GDM1 (cell line): ENCODE results near the gene TCF7L2.

Experiments used
- DNase-seq: peaks from one replicate; lab custom pipeline; 2025; lab: John Stamatoyannopoulos, UW

Gene TCF7L2

DNA sequence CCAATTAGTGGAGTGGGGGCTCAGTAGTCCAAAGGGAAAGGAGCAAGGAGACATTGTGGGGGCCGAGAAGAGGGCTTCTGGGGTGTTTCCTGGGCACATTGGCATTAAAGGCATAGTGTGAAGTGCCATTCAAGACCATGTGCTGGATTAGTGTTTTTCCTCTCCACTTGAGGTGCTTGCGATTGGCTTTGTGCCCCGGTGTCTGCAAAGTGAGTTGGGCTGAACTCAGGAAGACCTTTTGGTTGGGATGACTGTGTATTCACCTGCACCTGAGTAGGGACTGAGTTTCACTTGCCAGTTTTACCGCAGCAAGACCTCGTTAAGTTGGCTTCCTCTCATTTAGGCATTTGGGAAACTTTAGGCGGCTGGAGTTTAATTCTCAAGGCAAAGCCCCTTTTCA is 73.0 kb downstream of the TCF7L2 start:
- no peak for DNase-seq

DNA sequence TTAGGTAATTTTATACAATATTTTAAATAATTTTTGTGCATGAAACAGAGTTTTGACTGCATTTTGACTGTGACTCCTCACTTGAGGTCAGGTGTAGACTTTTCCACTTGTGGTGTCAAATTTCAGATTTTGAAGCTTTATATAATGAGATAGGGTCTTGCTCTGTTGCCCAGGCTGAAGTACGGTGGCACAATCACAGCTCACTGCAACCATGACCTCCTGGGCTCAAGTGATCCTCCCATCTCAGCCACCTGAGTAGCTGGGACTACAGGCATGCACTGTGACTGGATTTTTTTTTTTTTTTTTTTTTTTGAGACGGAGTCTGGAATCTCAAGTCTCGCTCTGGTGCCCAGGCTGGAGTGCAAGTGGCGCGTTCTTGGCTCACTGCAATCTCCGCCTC is 74.9 kb downstream of the TCF7L2 start:
- no peak for DNase-seq

DNA sequence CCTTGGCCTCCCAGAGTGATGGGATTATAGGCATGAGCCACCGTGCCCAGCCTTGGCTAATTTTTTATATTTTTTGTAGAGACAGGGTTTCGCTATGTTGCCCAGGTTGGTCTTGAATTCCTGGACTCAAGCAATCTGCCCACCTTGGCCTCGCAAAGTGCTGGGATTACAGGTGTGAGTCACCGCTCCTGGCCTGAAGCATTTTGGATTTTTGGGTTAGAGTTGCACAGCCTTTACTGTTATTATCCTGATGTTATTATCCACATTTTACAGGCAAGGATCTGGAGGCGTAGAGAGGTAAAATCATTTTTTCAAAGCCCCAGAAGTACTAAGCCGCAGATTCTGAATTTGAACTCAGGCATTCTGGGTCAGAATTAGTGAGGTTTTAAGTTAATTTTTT is 75.4 kb downstream of the TCF7L2 start:
- DNase-seq = no peak

DNA sequence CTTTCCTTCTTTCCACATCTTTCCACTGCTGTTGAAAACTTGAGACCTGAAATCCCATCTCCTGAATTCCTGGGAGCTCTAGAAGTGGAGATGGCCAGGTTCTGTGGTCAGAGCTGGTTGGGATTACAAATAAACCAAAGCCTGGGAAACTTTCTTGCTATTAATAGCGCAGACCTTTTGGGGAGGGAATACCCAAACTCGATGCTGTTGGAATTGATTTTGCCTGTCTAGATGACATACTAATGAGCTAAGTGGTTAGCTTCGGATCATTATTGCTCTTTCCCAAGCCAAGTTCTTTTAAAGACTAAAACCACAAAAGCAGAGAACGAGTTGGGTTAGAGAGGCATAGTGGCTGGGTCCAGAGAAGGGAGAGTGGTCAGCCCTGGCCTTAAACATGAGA is 76.6 kb downstream of the TCF7L2 start:
- no peak for DNase-seq

DNA sequence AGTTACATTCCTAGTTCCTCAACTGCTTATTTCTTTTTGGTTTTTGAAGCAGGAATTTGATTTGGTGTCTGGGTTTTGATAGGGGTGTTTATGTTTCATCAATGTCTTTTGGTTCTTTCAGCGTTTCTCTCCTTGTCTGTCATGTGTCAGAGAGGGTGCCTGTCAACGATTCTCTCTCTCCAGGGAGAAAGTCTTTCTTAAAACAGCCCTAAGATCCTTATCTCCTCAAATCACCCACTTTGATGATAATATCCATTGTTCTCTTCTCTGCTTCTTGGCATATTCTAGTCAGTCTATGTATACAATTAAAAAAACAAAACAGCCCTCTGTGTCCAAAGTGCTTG is 77.2 kb downstream of the TCF7L2 start:
- no peak for DNase-seq

DNA sequence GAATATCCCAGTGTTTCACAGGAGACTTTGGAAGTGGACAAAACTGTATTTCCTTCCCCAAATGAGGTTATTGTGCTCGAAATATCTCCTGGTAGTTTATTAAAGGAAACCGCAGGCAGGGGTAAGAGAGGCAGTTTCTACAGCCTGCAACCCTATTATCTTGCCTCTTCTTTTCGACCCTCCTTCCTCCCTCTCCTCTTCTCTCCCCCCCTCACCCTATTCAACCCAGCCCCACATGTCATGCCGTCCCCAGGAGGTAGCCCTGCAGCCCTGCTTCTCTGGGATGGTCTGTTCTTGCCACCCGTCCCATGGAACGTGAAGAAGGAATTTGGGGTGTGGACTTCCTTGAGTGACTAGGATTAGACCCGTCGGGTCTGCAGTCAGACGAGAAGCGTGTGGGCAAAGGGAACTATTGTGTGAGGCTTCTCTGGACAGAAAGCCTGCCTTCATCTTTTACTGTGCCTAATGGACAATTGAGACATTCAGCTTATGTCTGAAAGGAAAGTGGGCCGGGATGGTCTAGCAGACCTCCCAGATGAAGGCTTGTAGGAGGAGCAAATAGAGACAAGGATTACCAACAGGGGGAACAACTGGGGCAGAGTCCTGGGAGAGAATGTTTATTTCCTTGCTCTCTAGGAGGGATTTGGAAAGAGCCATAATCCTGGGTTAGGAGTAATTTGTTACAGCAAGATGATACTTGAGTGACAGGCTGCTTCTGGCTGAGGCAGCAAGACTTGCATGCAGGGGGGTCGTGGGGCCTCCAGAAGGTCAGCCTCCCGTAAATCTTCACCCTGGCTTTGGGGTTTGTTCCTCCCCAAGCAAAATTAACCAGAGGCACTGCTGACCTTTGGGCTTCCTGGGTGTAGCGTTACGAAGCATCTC is 77.8 kb downstream of the TCF7L2 start:
- no peak for DNase-seq

DNA sequence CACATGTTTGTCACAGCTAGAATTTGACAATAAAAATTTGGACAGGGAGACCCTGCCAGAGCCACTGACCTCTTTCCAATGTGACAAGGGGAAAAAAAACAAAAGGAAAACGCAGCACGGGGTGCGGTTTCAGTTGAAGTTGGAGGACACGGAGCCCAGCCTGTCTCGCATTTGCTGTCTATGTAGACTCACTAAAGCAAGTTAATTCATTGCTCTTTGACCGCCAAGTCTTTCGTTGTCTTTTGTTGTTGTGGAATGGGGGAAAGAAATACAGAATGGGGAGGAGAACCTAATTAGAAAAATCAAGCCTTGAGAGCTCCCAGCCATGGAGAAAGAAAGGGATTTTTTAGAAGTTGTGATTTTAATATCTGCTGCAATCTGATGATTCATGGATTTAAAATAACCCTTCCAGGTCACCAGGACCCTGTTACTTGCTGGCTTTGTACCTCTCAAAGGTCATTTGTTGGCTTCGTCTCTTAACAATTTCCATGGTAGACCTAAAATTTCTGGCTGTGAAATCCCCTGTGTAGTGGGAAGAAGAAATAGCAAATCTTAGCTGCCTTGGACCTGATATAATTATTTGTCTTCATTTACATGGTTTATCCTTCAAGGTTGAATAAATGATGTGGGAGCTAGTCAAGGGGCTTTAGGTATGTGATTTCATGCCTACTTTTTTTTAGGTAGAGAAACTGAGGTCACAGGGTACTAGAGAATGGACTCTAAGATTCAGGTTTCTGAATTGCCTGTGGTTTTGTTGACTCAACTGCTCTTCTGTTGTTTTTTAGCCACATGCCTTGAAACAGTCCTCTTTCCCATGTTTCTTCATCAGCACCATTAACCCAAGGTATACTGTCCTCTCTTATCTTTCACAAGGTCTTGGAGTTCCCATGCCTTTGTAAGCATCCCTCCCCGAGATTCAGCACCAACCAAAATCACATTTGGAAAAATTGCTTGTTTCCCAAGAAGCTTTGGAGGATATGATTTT is 78.7 kb downstream of the TCF7L2 start:
- no peak for DNase-seq

DNA sequence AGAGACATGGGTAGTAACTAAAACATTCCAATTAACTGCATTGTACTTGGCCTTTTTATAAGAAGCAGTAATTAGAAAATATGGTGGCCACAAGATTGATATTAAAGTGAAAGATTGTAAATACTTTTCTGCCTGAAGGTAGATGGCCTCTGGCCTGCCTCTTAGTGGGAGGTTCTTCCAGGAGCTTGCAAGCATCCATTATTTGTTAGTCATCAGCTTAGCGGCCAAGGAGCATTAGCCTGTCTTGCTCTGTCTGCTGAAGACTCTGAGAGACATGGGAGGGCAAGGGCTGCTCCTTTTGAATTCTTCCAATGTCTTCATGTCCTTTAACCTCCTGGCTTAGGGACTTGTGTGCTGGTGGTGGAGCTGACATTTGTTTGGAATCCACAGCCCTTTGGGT is 80.4 kb downstream of the TCF7L2 start:
- no peak for DNase-seq

DNA sequence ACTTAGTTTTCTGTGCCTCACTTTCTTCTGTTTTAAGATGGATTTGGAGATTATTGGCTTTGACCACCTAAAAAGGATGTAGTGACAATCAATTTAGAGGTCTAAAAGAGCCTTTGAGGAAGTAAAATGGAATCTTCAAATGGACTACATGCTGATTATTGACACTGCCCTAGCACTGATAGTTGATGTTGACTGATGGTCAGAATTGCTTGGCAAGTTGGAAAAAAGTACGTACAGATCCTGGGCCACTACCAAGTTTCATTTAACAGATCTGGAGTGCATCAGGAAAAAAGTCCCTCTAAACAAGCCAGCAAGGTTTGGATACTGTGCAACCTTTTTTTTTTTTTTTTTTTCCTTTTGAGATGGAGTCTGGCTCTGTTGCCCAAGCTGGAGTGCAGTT is 81.1 kb downstream of the TCF7L2 start:
- no peak for DNase-seq

DNA sequence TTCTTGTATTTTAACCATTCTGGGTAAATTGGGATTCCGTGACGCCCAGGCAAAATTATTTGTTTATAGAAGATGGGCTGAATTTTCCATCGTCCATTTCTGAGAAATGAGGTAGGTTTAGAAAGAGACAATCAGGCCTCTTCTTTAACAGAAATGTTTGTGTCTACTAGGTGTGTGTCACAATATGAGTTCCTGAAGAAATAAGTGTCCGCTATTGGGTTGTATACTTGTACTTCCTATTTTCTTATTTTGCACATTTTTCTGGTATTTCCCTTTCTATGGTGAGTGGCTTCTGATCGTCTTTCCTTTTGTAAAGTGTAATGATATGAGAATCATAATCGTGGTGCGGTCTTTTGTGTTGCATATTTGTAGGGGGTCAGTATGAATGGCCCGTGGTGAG is 83.9 kb downstream of the TCF7L2 start:
- no peak for DNase-seq

DNA sequence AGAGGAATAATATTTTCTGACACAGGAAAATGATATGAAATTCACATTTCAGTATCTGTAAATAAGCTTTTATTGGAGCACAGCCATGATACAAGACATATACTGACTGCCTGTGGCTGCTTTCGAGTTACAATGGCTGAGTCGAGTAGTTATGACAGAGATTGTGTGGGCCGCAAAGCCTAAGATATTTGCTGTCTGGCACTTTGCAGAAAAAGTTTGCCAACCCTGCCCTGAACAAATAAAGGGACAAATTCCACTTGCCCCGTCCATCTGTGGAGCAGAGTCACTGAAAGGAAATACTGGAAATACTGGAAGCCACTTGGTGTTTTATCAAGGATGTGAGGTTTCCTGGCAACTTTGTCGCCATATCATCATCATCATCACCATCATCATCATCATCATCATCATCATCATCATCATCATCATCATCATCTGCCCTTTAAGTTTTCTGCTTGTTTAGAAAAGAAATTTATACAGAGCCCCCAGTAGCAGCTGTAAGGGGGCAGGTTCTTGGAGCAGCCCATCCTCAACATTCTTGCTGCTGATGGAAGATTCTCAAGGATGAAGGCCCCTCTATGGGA is 85.8 kb downstream of the TCF7L2 start:
- DNase-seq = no peak

DNA sequence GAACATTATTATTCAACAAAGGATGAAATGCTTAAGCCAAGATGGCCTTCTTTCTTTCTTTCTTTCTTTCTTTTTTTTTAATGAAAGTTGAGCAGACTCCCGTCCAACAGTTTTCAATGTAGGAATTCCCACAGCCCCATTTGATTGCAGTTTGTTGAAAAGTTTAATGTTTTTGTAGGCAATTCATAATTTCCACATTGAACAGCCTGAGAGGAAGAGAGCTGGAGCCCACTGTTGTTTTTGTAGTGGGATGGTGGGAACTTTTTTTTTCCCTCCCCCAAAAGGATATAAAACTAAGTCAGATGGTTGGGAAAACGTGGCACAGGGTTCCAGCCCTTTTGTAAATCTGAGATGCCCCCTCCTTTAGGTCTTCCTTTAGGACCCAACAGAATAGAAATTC is 86.6 kb downstream of the TCF7L2 start:
- no peak for DNase-seq

DNA sequence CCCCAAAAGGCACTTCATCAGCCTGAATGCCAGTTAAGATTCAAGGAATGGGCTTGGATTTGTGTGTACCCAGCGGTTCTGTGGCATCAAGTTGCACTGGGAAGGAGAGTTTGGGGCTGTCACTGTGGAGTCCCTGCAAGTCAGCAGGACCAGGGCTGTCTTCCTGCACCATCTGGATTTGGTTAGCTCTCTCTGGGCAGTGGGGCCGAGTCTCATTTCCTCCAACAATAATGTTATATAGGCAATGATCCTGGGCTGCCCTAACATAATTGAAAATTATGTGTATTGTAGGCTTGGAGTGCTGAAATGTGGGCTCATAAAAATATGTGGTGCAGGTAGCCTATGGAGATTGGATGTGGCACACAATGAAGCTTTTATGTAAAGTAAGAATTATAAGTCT is 87.2 kb downstream of the TCF7L2 start:
- DNase-seq = no peak

DNA sequence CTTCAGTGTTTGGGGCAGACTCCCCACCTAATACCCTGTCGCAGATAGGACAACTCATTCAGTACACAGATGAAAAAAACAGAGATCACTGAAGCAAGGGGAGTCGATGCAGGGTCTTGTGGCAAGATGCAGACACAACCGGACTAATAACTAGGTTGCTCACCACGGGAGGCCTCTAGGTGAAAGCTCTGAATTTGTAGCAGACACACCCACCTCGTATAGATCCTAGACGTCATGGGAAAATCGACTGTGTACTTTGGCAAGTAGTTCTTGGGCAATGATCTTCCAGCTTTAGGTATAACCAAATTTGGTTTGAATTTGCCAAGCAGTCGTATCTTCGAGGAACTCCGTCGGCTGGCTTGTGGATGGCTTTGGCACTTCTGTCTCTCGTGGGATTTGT is 88.1 kb downstream of the TCF7L2 start:
- DNase-seq = no peak

DNA sequence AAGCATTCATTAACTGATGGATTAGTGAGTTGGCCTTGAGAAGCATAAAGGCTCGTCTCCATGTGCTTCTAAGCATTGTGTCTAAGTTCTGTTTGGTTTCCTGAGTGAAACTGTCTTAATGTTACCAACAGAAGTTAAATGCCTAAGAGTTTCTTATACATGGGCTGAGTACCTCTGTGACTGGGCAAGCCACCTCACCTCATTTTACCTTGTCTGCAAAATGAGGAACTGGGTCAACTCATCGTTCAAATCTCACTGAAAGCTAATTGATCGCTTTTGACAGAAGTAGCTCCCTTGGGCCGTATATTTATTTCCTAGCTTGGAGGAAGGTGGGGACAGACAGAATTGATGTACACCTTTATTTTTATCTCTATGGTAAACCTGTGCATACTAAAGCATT is 88.9 kb downstream of the TCF7L2 start:
- DNase-seq = no peak

DNA sequence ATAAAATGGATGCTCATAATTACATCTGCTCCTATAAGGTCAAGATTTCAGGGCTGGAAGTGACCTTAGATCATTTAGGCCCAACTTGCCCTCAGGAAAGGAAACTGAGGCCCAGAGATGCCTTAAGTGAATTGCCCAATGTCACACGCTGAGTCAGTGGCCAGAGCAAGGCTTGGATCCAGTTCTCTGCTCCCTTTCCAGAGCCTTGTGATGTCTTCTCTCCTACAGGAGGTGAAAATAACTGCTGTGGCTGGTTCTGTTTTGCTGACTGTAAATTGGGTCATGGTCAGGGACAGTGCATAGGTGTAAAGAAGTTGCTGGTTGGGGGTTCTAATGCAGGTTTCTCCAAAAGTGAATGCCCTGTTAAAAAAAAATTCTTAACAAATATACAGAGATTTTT is 91.3 kb downstream of the TCF7L2 start:
- no peak for DNase-seq

DNA sequence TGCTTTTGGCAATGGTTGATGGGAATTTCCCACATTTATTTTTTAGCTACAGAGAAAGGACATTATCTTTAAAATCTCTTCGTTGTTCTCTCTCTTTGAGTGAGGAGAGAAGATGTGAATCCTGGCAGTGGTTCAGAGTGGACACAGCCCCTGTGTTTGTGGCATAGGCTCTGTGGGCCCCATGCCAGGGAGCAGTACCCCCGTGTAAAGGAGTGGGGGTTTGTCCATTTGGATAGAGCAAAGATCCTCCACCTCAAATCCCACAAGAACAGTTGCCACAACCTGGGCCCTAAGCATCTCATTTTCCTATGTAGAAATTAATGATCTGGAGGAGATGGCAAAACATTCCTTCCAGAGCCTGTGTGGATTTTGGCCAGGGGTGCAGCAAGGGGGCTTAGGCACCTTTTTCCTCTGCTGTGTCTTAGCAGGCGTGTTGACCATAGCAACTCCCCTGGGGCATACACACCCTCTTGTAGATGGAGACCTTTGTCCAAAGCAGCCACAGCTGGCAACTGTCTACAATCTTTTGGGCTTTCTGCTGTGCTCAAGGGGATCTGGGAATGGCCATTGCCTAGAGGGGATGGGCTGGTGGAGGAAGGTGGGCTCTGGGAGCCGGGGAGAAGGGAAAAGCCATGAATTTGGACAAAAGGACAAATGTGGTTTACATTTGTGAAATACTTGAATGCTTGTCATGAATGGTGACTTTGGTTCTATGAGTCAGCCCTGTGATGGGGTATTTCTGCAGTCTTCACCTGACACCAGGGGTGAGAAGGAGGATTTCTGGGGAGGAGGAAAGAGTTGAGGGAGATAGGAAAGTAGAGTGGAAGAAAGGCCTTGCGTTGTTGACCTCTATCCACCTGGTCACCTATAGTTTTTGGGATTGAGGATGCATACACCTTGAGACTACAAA is 92.0 kb downstream of the TCF7L2 start:
- no peak for DNase-seq

DNA sequence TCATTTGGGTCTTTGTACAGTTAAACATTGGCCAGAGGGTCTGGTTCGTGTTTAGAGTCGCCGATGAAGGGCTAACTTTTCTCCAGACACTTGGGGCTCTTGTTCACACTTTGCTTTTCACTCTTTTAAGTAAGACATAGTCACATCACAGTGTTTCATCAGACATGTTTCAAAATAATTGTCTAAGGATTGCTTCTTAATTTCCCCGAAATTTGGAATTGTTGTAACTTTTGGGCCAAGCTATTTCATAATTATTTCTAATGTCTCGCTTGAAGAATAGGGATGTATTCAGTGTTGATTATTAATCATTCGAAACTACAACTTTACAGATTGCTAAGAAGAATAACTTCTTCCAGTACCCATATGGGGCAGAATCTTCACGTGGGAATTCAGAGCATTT is 92.8 kb downstream of the TCF7L2 start:
- no peak for DNase-seq

DNA sequence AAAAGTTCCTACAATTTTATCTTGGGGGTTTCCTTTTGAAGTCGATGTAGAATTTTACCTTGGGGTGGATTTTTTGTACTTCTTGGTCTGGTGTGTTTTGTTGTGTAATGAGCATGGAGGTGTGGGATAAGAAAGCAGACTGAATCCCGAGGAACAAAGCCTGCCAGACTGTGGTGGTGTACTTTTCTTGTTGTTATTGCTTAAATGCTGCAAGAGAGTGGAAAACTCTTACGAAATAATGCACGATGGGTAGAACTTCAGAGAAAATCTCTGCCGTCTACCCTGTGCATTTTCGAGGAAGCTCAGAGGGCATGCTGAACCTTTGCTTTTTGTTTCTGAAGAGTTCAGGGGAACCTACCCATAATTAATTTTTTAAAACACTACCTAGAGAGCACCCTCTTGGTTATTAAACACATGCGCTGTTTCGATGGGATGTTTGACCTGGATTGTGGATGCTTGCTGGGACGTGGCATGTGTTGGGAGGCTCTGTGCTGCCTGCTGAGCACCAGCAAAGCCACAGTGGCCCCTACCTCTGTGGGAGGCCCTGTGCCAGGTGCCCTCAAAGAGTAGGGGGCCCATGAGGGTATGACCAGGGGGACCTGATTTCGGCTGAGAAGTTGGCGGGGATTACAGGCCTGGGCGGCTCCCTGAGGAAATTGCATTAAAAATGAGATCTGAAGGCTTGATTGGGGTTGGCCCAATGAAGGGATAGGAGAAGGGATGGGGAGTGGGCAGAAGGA is 94.1 kb downstream of the TCF7L2 start:
- DNase-seq = no peak

DNA sequence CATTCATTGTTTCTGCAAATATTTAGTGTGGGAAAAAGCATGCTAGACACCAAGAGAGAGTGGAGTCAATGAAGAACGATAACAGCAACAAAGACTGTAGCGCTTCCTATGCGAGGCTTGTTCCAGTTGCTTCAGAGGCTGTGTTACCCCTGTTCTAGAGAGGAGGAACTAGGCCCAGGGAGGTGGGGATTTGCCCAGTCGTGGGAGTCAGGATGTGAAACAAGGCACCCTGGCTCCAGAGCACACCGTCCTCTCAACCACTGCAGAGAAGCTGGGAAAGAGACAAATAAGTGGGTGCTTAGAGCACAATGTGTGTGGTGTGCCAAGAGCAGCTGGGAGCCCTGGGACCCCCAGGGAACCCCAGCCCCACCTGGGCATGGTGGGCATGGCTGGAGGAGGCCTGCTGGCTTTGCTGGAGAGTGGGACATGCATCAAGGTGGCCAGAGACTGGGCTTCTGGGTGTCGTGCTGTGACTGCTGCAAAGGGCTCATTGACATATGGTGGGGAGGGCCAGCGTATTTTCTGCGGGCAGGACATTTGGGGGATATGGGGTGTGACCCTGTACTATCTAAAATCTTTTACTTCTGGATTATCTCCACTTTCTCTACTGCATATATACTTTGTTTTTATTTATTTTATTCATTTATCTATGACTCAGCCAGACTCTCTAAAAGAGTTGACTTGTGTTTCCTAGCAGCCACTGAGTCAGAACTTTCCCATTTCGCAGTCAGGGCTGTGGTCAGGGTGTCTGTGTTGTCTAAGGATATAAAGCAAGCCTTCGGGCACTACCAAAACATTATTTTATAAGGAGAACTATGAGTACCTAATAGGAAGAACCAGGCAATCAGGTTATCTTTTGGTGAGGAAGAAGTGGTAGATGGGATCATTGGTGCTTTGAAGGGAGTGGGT is 95.4 kb downstream of the TCF7L2 start:
- no peak for DNase-seq
